Measurements from ENCODE around the gene RPS6KA2. TPM values are rescaled to one million over a fixed set of nuclear protein-coding genes. Genes with fewer than 3 reads are reported as not detected.

Gene RPS6KA2
- total RNA-seq, 1 experiment from 2014 or later: 4.1 TPM

DNA sequence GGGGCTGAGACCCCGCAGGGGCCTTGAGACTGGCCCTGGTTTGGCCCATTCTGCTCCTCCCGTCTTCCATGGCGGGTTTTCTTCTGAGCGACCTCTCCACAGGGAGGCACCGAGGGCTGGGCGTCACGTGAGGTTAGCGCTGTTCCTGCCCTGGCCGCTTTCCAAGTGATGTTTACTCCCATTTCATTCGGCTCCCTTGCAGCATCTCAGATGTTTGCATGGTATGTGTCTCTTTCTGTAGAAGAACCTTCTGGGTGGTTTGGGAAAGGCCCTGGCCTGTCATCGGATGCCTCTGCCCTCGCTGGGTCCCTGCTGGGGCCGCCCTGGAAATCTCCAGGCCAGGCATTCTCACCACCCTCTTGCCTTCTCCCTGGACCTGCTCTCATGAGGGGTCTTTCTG lies 57.8 kb downstream of the RPS6KA2 start:
- TF ChIP-seq, protein P1, sequence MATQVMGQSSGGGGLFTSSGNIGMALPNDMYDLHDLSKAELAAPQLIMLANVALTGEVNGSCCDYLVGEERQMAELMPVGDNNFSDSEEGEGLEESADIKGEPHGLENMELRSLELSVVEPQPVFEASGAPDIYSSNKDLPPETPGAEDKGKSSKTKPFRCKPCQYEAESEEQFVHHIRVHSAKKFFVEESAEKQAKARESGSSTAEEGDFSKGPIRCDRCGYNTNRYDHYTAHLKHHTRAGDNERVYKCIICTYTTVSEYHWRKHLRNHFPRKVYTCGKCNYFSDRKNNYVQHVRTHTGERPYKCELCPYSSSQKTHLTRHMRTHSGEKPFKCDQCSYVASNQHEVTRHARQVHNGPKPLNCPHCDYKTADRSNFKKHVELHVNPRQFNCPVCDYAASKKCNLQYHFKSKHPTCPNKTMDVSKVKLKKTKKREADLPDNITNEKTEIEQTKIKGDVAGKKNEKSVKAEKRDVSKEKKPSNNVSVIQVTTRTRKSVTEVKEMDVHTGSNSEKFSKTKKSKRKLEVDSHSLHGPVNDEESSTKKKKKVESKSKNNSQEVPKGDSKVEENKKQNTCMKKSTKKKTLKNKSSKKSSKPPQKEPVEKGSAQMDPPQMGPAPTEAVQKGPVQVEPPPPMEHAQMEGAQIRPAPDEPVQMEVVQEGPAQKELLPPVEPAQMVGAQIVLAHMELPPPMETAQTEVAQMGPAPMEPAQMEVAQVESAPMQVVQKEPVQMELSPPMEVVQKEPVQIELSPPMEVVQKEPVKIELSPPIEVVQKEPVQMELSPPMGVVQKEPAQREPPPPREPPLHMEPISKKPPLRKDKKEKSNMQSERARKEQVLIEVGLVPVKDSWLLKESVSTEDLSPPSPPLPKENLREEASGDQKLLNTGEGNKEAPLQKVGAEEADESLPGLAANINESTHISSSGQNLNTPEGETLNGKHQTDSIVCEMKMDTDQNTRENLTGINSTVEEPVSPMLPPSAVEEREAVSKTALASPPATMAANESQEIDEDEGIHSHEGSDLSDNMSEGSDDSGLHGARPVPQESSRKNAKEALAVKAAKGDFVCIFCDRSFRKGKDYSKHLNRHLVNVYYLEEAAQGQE (IDR thresholded peaks at IDR 0.05; ENCODE audit: insufficient read depth in 1 of 2, low read depth in 2 of 2, low read length in 1 of 2): no peak
- TF ChIP-seq POLR2AphosphoS5 (IDR thresholded peaks at IDR 0.05; ENCODE audit: low read depth, low read length) (no peak), TCF7L2 (IDR thresholded peaks at IDR 0.05; ENCODE audit: low read depth, low read length) (no peak), SIN3A (IDR thresholded peaks at IDR 0.05; ENCODE audit: borderline replicate concordance, insufficient read depth, low read depth, low read length) (no peak), CTCF (IDR thresholded peaks at IDR 0.05) (no peak)
- DNase-seq (ENCODE audit: low read depth, low spot score) (no peak), ATAC-seq (no peak)
- BruUV-seq (replicated peaks): no TSS peak
- H3K27ac ChIP-seq (ENCODE audit: low read length): no peak overlapping the region
- in situ Hi-C loops (cut with HindIII; ENCODE audit: low pct_unique_long_range_greater_than_20kb, low sequenced_read_pairs) (no loop called here), intact Hi-C loops (cut with micrococcal nuclease; ENCODE audit: unreplicated experiment) (no loop called here)
- POLR2A ChIA-PET: no interaction called here
- H3K4me1 ChIP-seq (ENCODE audit: control insufficient read depth, insufficient read depth, low read length): no peaks in the 10 kb centered on the region
- H3K4me3 ChIP-seq (ENCODE audit: low read depth in 2 of 2, low read length in 2 of 2): no peak overlapping the region
- CTCF ChIA-PET: no interaction called here
- H3K9me3 ChIP-seq (ENCODE audit: control insufficient read depth, insufficient read depth, low read depth, low read length): no peaks in the 10 kb centered on the region
- H3K36me3 ChIP-seq (ENCODE audit: control insufficient read depth, insufficient read depth, low read length): no peaks in the 10 kb centered on the region
- no peaks in the 10 kb centered on the region for H3K27me3 ChIP-seq (ENCODE audit: control insufficient read depth, insufficient read depth, low read length)

DNA sequence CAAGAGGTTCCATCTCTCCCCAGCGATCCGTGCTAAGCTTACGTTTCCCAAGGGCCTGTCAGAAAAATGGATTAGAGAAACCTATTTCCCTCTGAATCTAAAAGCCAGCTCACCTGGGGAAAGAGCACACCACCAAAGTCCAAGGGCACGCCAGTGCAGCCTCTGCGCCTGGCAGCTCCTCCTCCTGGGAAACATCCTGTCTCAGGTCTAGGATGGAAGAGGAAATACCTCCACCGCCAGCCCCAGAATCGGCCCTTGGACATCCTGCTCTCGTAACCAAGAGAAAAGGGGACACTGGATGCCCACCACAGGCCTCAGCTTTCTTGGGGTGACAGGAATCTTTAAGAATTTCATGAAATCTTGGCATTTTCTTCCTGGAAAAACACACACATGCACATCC lies 59.2 kb downstream of the RPS6KA2 start:
- no TSS peak for BruUV-seq (replicated peaks)
- TF ChIP-seq POLR2AphosphoS5 (IDR thresholded peaks at IDR 0.05; ENCODE audit: low read depth, low read length) (no peak), SIN3A (IDR thresholded peaks at IDR 0.05; ENCODE audit: borderline replicate concordance, insufficient read depth, low read depth, low read length) (no peak), CTCF (IDR thresholded peaks at IDR 0.05) (no peak), TCF7L2 (IDR thresholded peaks at IDR 0.05; ENCODE audit: low read depth, low read length) (no peak)
- TF ChIP-seq, protein P1 (IDR thresholded peaks at IDR 0.05; ENCODE audit: insufficient read depth in 1 of 2, low read depth in 2 of 2, low read length in 1 of 2): no peak
- in situ Hi-C loops (cut with HindIII; ENCODE audit: low pct_unique_long_range_greater_than_20kb, low sequenced_read_pairs) (no loop called here), intact Hi-C loops (cut with micrococcal nuclease; ENCODE audit: unreplicated experiment) (no loop called here)
- Histone ChIP-seq H3K9me3 (ENCODE audit: control insufficient read depth, insufficient read depth, low read depth, low read length) (no peaks in the 10 kb centered on the region), H3K4me3 (ENCODE audit: low read depth in 2 of 2, low read length in 2 of 2) (no peak overlapping the region), H3K27me3 (ENCODE audit: control insufficient read depth, insufficient read depth, low read length) (no peaks in the 10 kb centered on the region), H3K4me1 (ENCODE audit: control insufficient read depth, insufficient read depth, low read length) (no peaks in the 10 kb centered on the region), H3K27ac (ENCODE audit: low read length) (no peak overlapping the region), H3K36me3 (ENCODE audit: control insufficient read depth, insufficient read depth, low read length) (no peaks in the 10 kb centered on the region)
- no peak for DNase-seq (ENCODE audit: low read depth, low spot score)
- ChIA-PET POLR2A (no interaction called here), CTCF (no interaction called here)
- no peak for ATAC-seq

Measured in Panc1 (cell line).